GM12878 (cell line): ENCODE measurements around the gene MCM6. TPM values are rescaled to one million over a fixed set of nuclear protein-coding genes. Genes with fewer than 3 reads are reported as not detected.

Experiments used
- ATAC-seq: fragments of 200-7000 bp; cut with Tn5 transposase; 3 replicates; pipeline ENCODE4 v1.9.1; 2020; ENCODE audit warnings: mild to moderate bottlenecking, moderate library complexity
- BruUV-seq: library from RNA; stranded (reverse); fragments of 400-500 nt; replicated peaks from 2 replicates; lab custom pipeline; 2021; lab: Mats Ljungman, UMichigan
- CTCF ChIA-PET: fragments of 300-600 bp; sonication (Branson Sonifier 250); formaldehyde crosslinking; extraction: SDS; loops from one replicate; lab custom pipeline; 2021; ENCODE audit warnings: inconsistent platforms; lab: Yijun Ruan, JAX
- POLR2A ChIA-PET: fragments of 350-600 bp; formaldehyde crosslinking; extraction: SDS; loops from one replicate; lab custom pipeline; 2021; ENCODE audit warnings: inconsistent platforms; lab: Charles Lee
- RAD21 ChIA-PET: fragments of 300-600 bp; sonication (Branson Sonifier 250); formaldehyde crosslinking; loops from one replicate; lab custom pipeline; 2023; ENCODE audit warnings: antibody characterized with exemption; ENCODE audit not compliant: unreplicated experiment; lab: Charles Lee
- SMC1A ChIA-PET: fragments of 300-600 bp; sonication (Branson Sonifier 250); formaldehyde crosslinking; loops from one replicate; lab custom pipeline; 2023; ENCODE audit not compliant: unreplicated experiment, uncharacterized antibody; lab: Charles Lee
- DNase-seq: peaks from one replicate; pipeline ENCODE4 v3.0.0-alpha.2; 2011; ENCODE audit warnings: low read depth, low spot score
- FAIRE-seq: peaks from 3 replicates; lab custom pipeline; 2011; peaks lifted over from hg19 to GRCh38; lab: Jason Lieb, UNC
- H2AFZ ChIP-seq: 2 replicates; pipeline ENCODE4 v1.6.0; 2011; ENCODE audit warnings: low read depth, low read length, control low read depth; ENCODE audit not compliant: control insufficient read depth
- H3K27ac ChIP-seq: 2 replicates; pipeline ENCODE4 v1.5.1; 2011; ENCODE audit warnings: control low read depth; ENCODE audit not compliant: control insufficient read depth, insufficient read depth
- H3K27me3 ChIP-seq, 2 experiments: replicated peaks in 1 of 2; 2 replicates each; pipeline versions ENCODE4 v1.6.0 to v1.6.1; 2011; ENCODE audit warnings: low read length in 1 of 2; ENCODE audit not compliant: control insufficient read depth in 2 of 2, insufficient read depth in 2 of 2
- H3K36me3 ChIP-seq, 2 experiments: 2 replicates each; pipeline ENCODE4 v1.5.1; 2011; ENCODE audit warnings: low read length in 1 of 2; ENCODE audit not compliant: control insufficient read depth in 2 of 2, insufficient read depth in 2 of 2
- H3K4me1 ChIP-seq: 2 replicates; pipeline ENCODE4 v1.6.1; 2011; ENCODE audit warnings: mild to moderate bottlenecking, low read length, moderate library complexity, mixed read lengths; ENCODE audit not compliant: control insufficient read depth, insufficient read depth
- H3K4me2 ChIP-seq: 2 replicates; pipeline ENCODE4 v1.6.0; 2011; ENCODE audit warnings: control low read depth; ENCODE audit not compliant: control insufficient read depth, insufficient read depth
- H3K4me3 ChIP-seq: fragments of 200-600 bp; sonication (generic); 2 replicates; pipeline ENCODE4 v1.5.1; 2016
- H3K79me2 ChIP-seq: 2 replicates; pipeline ENCODE4 v1.6.0; 2011; ENCODE audit warnings: low read length; ENCODE audit not compliant: control insufficient read depth, insufficient read depth
- H3K9ac ChIP-seq: 2 replicates; pipeline ENCODE4 v1.8.0; 2011; ENCODE audit warnings: low read length, control low read depth, mixed read lengths; ENCODE audit not compliant: control insufficient read depth, insufficient read depth
- H3K9me3 ChIP-seq: replicated peaks from 3 replicates; pipeline ENCODE4 v1.5.1; 2011; ENCODE audit warnings: mild to moderate bottlenecking, low read length; ENCODE audit not compliant: control insufficient read depth, insufficient read depth
- H4K20me1 ChIP-seq: 2 replicates; pipeline ENCODE4 v1.6.0; 2011; ENCODE audit not compliant: control insufficient read depth, insufficient read depth
- ATF2 ChIP-seq: IDR thresholded peaks from 2 replicates; pipeline ENCODE4 v1.6.1; 2012; ENCODE audit warnings: low read length, inconsistent platforms
- ATF3 ChIP-seq: IDR thresholded peaks from 2 replicates; pipeline ENCODE4 v1.6.1; 2011; ENCODE audit warnings: low read depth, mild to moderate bottlenecking, low read length, moderate library complexity, borderline replicate concordance; ENCODE audit errors: extremely low read depth
- BCLAF1 ChIP-seq: fragments of 450-650 bp; IDR thresholded peaks from 2 replicates; pipeline ENCODE4 v1.6.1; 2017; ENCODE audit warnings: antibody characterized with exemption, mild to moderate bottlenecking, moderate library complexity
- CBFB ChIP-seq: IDR thresholded peaks from 2 replicates; pipeline ENCODE4 v1.6.1; 2016; ENCODE audit warnings: antibody characterized with exemption, low read depth
- E2F4 ChIP-seq: IDR thresholded peaks from 2 replicates; pipeline ENCODE4 v1.6.1; 2012; ENCODE audit warnings: low read depth, low read length, improper control_type of control experiment
- FOXK2 ChIP-seq: fragments of 450-650 bp; IDR thresholded peaks from 2 replicates; pipeline ENCODE4 v1.6.1; 2017; ENCODE audit warnings: mild to moderate bottlenecking, moderate library complexity
- HCFC1 ChIP-seq: fragments of 150-350 bp; IDR thresholded peaks from 2 replicates; pipeline ENCODE4 v1.6.1; 2014; ENCODE audit warnings: low read length
- HDGF ChIP-seq: fragments of 450-650 bp; IDR thresholded peaks from 2 replicates; pipeline ENCODE4 v1.6.1; 2016; ENCODE audit warnings: antibody characterized with exemption
- KDM1A ChIP-seq: fragments of 200-600 bp; sonication (generic); IDR thresholded peaks from 2 replicates; pipeline ENCODE4 v1.6.1; 2016; ENCODE audit warnings: borderline replicate concordance
- MTA3 ChIP-seq: IDR thresholded peaks from 2 replicates; pipeline ENCODE4 v1.6.1; 2012; ENCODE audit warnings: low read length, inconsistent platforms, borderline replicate concordance
- MYC ChIP-seq: IDR thresholded peaks from 2 replicates; pipeline ENCODE4 v1.6.1; 2011; ENCODE audit warnings: mild to moderate bottlenecking, low read length, moderate library complexity, inconsistent platforms; ENCODE audit not compliant: insufficient read depth, insufficient replicate concordance, insufficient read length, severe bottlenecking
- POU2F2 ChIP-seq: IDR thresholded peaks from 3 replicates; pipeline ENCODE4 v1.6.1; 2011; ENCODE audit warnings: low read depth, mild to moderate bottlenecking, low read length, borderline replicate concordance
- RAD21 ChIP-seq: IDR thresholded peaks from 2 replicates; pipeline ENCODE4 v1.6.1; 2011; ENCODE audit warnings: mild to moderate bottlenecking, low read depth, low read length, moderate library complexity; ENCODE audit not compliant: insufficient read depth
- SIX5 ChIP-seq: IDR thresholded peaks from 2 replicates; pipeline ENCODE4 v1.6.1; 2011; ENCODE audit warnings: mild to moderate bottlenecking, low read depth, low read length, moderate library complexity; ENCODE audit not compliant: severe bottlenecking
- SPI1 ChIP-seq: IDR thresholded peaks from 2 replicates; pipeline ENCODE4 v1.6.1; 2011; ENCODE audit warnings: low read depth, mild to moderate bottlenecking, low read length, moderate library complexity, borderline replicate concordance; ENCODE audit not compliant: insufficient read depth
- STAT1 ChIP-seq: fragments of 450-650 bp; conservative IDR thresholded peaks from 2 replicates; pipeline ENCODE4 v1.6.1; 2014; ENCODE audit warnings: antibody characterized with exemption, mild to moderate bottlenecking
- SUPT20H ChIP-seq: IDR thresholded peaks from 2 replicates; pipeline ENCODE4 v1.6.1; 2011; ENCODE audit warnings: low read depth, mild to moderate bottlenecking, low read length, moderate library complexity, borderline replicate concordance; ENCODE audit not compliant: control insufficient read depth
- TAF1 ChIP-seq: IDR thresholded peaks from 2 replicates; pipeline ENCODE4 v1.6.1; 2011; ENCODE audit warnings: mild to moderate bottlenecking, low read depth, low read length, borderline replicate concordance
- TCF3 ChIP-seq: IDR thresholded peaks from 2 replicates; pipeline ENCODE4 v1.6.1; 2012; ENCODE audit warnings: low read depth, mild to moderate bottlenecking, low read length, borderline replicate concordance; ENCODE audit not compliant: insufficient read depth
- WRNIP1 ChIP-seq: IDR thresholded peaks from 2 replicates; pipeline ENCODE4 v1.6.1; 2011; ENCODE audit warnings: low read depth, low read length, improper control_type of control experiment, borderline replicate concordance
- WGBS: methylation state at CpG from one replicate; pipeline ENCODE4 v1.1.6; 2016; ENCODE audit warnings: low lambda C conversion rate; ENCODE audit not compliant: insufficient replicate concordance, insufficient coverage; ENCODE audit errors: missing lambda C conversion rate; 5-methylcytosine and 5-hydroxymethylcytosine counted together
- in situ Hi-C: fragments of 300-500 bp; cut with MboI; formaldehyde crosslinking; loops from 9 replicates; pipeline ENCODE4 v1.14.3; 2018; ENCODE audit warnings: mixed read lengths
- intact Hi-C: fragments of 100-400 bp; cut with micrococcal nuclease; formaldehyde crosslinking; loops from one replicate; pipeline ENCODE4 v1.14.2; 2022; ENCODE audit not compliant: unreplicated experiment
- polyA plus RNA-seq, 11 experiments: library from polyadenylated mRNA; depleted of rRNA in 4 of 11; unstranded in 6 of 11; stranded (reverse) in 5 of 11; fragments of >200 nt; fragmentation: Nextera tagmentation in 4 of 11; fragmentation: Illumina TruSeq in 1 of 11; extraction: Ambion mirVana in 4 of 11; extraction: Trizol in 1 of 11; gene quantifications; 1 replicate in 1 of 11; 2 replicates in 10 of 11; pipeline versions ENCODE4 v1.2.1 to v1.2.3, GENCODE V29; 2011 to 2016; ENCODE audit warnings: inconsistent platforms in 2 of 11, missing spikeins in 2 of 11, low read depth in 1 of 11
- total RNA-seq, 4 experiments: library from RNA; depleted of rRNA in 3 of 4; stranded (reverse); fragments of >200 nt in 3 of 4; fragmentation: Illumina TruSeq in 1 of 4; extraction: Trizol in 1 of 4; gene quantifications; 2 replicates each; pipeline versions ENCODE4 v1.2.1 to v1.2.3, GENCODE V29; 2013 to 2021

MCM6 gene
- total and polyA plus RNA-seq, 10 of the 15 experiments (the other 5 are each of a cell fraction or from before 2014, with no cell fraction given): 37.4 to 118 (median 82.2) TPM

- H3K4me2 ChIP-seq: no peak overlapping the region
- in situ Hi-C loops: no loop called here
- no peaks in the 10 kb centered on the region for H3K9me3 ChIP-seq
- H3K4me3 ChIP-seq: no peak overlapping the region
- ATAC-seq (no peak), DNase-seq (no peak), FAIRE-seq (no peak)
- POLR2A ChIA-PET: interaction anchor here (0.6 kb wide), 1 partner anchor 427 kb away, joined by 11 read pairs; no protein-coding TSS in a partner anchor
- CTCF ChIA-PET: interaction anchor here (0.9 to 1.5 kb wide), 2 partner anchors 535 to 844 kb away, joined by 3 to 5 read pairs; no protein-coding TSS in a partner anchor
- peaks cover 6 to 12% of the 10 kb centered on the region in 2 experiments for H3K36me3 ChIP-seq
- no peaks in the 10 kb centered on the region for H4K20me1 ChIP-seq
- RAD21 ChIA-PET: no interaction called here
- SMC1A ChIA-PET: interaction anchor here (1.0 to 1.3 kb wide), 2 partner anchors 7 to 17 kb away, joined by 3 to 5 read pairs; no protein-coding TSS in a partner anchor
- BruUV-seq: no TSS peak
- no peak overlapping the region for H3K27ac ChIP-seq
- H3K9ac ChIP-seq: no peak overlapping the region
- no peaks in the 10 kb centered on the region for H3K79me2 ChIP-seq
- no peaks in the 10 kb centered on the region for H3K4me1 ChIP-seq
- intact Hi-C loops: no loop called here
- H2AFZ ChIP-seq: no peak overlapping the region
- TF ChIP-seq RAD21 (no peak), TCF3 (no peak), SUPT20H (no peak), E2F4 (no peak), ATF2 (no peak), POU2F2 (no peak), STAT1 (no peak), SPI1 (no peak), WRNIP1 (no peak), BCLAF1 (no peak), HCFC1 (no peak), ATF3 (no peak), MYC (no peak), CBFB (no peak), TAF1 (no peak), FOXK2 (no peak), MTA3 (no peak), KDM1A (no peak), SIX5 (no peak), HDGF (no peak)
- WGBS: 93% methylated on average over 3 of the region's 3 CpGs
- H3K27me3 ChIP-seq: no peaks in the 10 kb centered on the region
These were observed 27.2 kb downstream of the MCM6 start for GRCh38 chr2:135849087-135849486.
